Inflammatory macrophage treated with lipopolysaccharide for 4 hours (primary cell): ENCODE data around the gene RNF14.
"Not testable (repeated sequence)": the region's sequence is repeated elsewhere in the genome, so short reads cannot be mapped to it uniquely, and the experiment has no call there.

Experiments
- DNase-seq: peaks from one replicate; pipeline ENCODE4 v3.0.0-alpha.2; 2020

Gene RNF14

GRCh38 chr5:142016556-142016955 lies 47.7 kb downstream of the RNF14 start:
- DNase-seq, result no peak

- no peak for DNase-seq
Observed at GRCh38 chr5:142017832-142018427, 49.0 kb downstream of the RNF14 start.

- DNase-seq, result no peak
Observed at GRCh38 chr5:142020122-142020659, 51.3 kb downstream of the RNF14 start.

GRCh38 chr5:142023836-142024235 lies 54.9 kb downstream of the RNF14 start:
- DNase-seq, result no peak

GRCh38 chr5:142024771-142025304 lies 55.9 kb downstream of the RNF14 start:
- peak; percentile 88 for DNase-seq

GRCh38 chr5:142025637-142026036 lies 56.7 kb downstream of the RNF14 start:
- no peak for DNase-seq

GRCh38 chr5:142032150-142032549 lies 63.2 kb downstream of the RNF14 start:
- DNase-seq, result no peak

GRCh38 chr5:142032747-142033631 lies 64.1 kb downstream of the RNF14 start:
- no peak for DNase-seq

- not testable (repeated sequence) for DNase-seq
Observed at GRCh38 chr5:142033632-142034567, 65.0 kb downstream of the RNF14 start.

- no peak for DNase-seq
Observed at GRCh38 chr5:142034994-142035393, 66.1 kb downstream of the RNF14 start.

GRCh38 chr5:142036918-142037317 lies 68.0 kb downstream of the RNF14 start:
- DNase-seq, result no peak

GRCh38 chr5:142037599-142037998 lies 68.7 kb downstream of the RNF14 start:
- not testable (repeated sequence) for DNase-seq

- no peak for DNase-seq
Observed at GRCh38 chr5:142038735-142039134, 69.8 kb downstream of the RNF14 start.
